T-cell (primary cell): ENCODE results near the gene AKAP8L. TPM values are rescaled to one million over a fixed set of nuclear protein-coding genes. Genes with fewer than 3 reads are reported as not detected.

ENCODE experiments used
- ATAC-seq, 4 experiments: fragments of 200-7000 bp in 3 of 4; fragments of 150-1000 bp in 1 of 4; cut with Tn5 transposase; replicated peaks in 1 of 4; 1 replicate in 3 of 4; 2 replicates in 1 of 4; pipeline ENCODE4 v1.10.0; 2021; ENCODE audit warnings: moderate library complexity in 3 of 4, mild to moderate bottlenecking in 2 of 4, moderate number of reproducible peaks in 1 of 4
- CTCF ChIA-PET, 2 donors: fragments of 300-600 bp; sonication (Branson Sonifier 250); formaldehyde crosslinking; loops; one replicate each; lab custom pipeline; 2022; ENCODE audit warnings: antibody characterized with exemption in 2 of 2; lab: Charles Lee
- POLR2A ChIA-PET, 2 donors: fragments of 300-600 bp; sonication (Branson Sonifier 250); formaldehyde crosslinking; loops; one replicate each; lab custom pipeline; 2022; ENCODE audit warnings: antibody characterized with exemption in 2 of 2; lab: Charles Lee
- DNase-seq, 35 experiments: peaks; one replicate each; pipeline versions ENCODE4 v3.0.0 to v3.0.0-alpha.2; 2013 to 2023
- H3K27ac ChIP-seq: one replicate; pipeline ENCODE4 v1.5.1; 2013; ENCODE audit warnings: low read length
- H3K27me3 ChIP-seq, 2 experiments: replicated peaks in 1 of 2; 1 replicate in 1 of 2; 2 replicates in 1 of 2; pipeline versions ENCODE4 v1.6.1 to v1.7.0; 2013; ENCODE audit warnings: low read length in 1 of 2, mixed read lengths in 1 of 2; ENCODE audit not compliant: control insufficient read depth in 2 of 2, insufficient read depth in 2 of 2; ENCODE audit errors: extremely low read depth in 1 of 2
- H3K36me3 ChIP-seq, 2 donors: 1 replicate in 1 of 2; 2 replicates in 1 of 2; pipeline versions ENCODE4 v1.6.1 to v1.7.0; 2013; ENCODE audit warnings: low read length in 1 of 2; ENCODE audit not compliant: control insufficient read depth in 2 of 2, insufficient read depth in 1 of 2; ENCODE audit errors: extremely low read depth in 1 of 2
- H3K4me1 ChIP-seq, 2 experiments: 1 replicate in 1 of 2; 2 replicates in 1 of 2; pipeline versions ENCODE4 v1.6.1 to v1.7.0; 2013; ENCODE audit warnings: low read length in 2 of 2, mixed read lengths in 1 of 2; ENCODE audit not compliant: insufficient read depth in 2 of 2, control insufficient read depth in 1 of 2; ENCODE audit errors: extremely low read depth in 1 of 2
- H3K4me3 ChIP-seq, 2 donors: 1 replicate in 1 of 2; 2 replicates in 1 of 2; pipeline versions ENCODE4 v1.5.1 to v1.7.0; 2013; ENCODE audit warnings: mild to moderate bottlenecking in 2 of 2, low read length in 1 of 2, moderate library complexity in 1 of 2; ENCODE audit not compliant: control insufficient read depth in 1 of 2; ENCODE audit errors: extremely low read depth in 1 of 2
- H3K9me3 ChIP-seq: 2 replicates; pipeline ENCODE4 v1.7.0; 2013
- H3K27ac Mint-ChIP-seq, 2 donors: one replicate each; pipeline ENCODE4 v1.8.0; 2020 to 2021; ENCODE audit warnings: mild to moderate bottlenecking in 2 of 2, mixed read lengths in 2 of 2
- H3K27me3 Mint-ChIP-seq, 2 donors: one replicate each; pipeline ENCODE4 v1.8.0; 2021 to 2022; ENCODE audit warnings: mixed read lengths in 2 of 2
- H3K36me3 Mint-ChIP-seq: one replicate; pipeline ENCODE4 v1.8.0; 2021; ENCODE audit warnings: mixed read lengths
- H3K4me1 Mint-ChIP-seq, 3 donors: one replicate each; pipeline ENCODE4 v1.8.0; 2020 to 2022; ENCODE audit warnings: mixed read lengths in 3 of 3, mild to moderate bottlenecking in 1 of 3
- H3K4me3 Mint-ChIP-seq, 3 donors: one replicate each; pipeline ENCODE4 v1.8.0; 2020 to 2022; ENCODE audit warnings: mild to moderate bottlenecking in 3 of 3, mixed read lengths in 3 of 3, moderate library complexity in 3 of 3
- H3K9me3 Mint-ChIP-seq, 3 donors: one replicate each; pipeline ENCODE4 v1.8.0; 2020 to 2022; ENCODE audit warnings: mixed read lengths in 3 of 3
- WGBS: methylation state at CpG from one replicate; pipeline ENCODE4 v1.1.5; 2013; ENCODE audit warnings: missing lambda C conversion rate; ENCODE audit not compliant: insufficient coverage; 5-methylcytosine and 5-hydroxymethylcytosine counted together
- total RNA-seq, 35 experiments: library from RNA in 6 of 35; stranded (reverse) in 6 of 35; fragments of 120-200 nt in 1 of 35; gene quantifications; one replicate each; pipeline versions ENCODE4 v1.2.1 to v1.2.4 and lab custom pipeline; 2013 to 2026

Gene AKAP8L
- total RNA-seq, 5 donors from 2014 or later (not counting 1 experiment from before 2014, with no cell fraction given), result 134 to 198 (median 184) TPM

DNA sequence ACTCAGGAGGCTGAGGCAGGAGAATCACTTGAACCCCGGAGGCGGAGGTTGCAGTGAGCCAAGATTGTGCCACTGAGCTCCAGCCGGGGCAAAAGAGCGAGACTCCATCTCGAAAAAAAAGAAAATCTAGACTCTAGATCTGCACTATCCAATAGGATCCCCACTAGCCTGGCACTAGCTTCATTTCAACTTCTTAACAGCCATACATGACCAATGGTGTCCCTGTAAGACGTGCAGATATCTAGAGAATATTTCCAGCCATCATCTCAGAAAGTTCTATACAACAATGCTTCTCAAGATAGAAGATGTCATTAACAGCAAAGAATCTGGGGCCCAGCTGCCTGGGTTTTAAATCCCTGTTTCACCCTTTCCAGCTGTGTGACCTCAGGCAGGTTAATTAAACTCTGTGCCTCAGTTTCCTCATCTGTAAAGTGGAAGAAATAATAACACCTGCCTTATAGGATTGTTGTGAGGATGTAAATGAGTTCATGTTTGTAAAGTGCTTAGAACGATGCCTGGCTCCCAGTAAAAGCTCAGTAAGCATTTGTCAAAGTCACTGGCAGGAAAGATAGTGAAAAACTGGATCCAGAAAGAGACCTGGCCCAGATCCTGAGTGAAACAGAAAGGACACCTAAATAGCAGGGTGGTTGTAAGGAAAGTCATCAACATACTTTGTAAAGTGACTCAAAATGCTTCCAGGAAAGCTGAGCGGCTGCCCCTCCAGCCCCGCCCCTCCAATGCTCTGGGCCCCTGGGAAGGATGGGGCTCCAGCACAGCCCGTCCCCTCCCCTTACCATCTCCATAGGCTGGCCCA lies 17.4 kb upstream of the AKAP8L start:
- Mint-ChIP-seq H3K4me3 (no peak overlapping the region), H3K27ac (no peak overlapping the region), H3K9me3 (no peaks in the 10 kb centered on the region), H3K4me1 (peaks cover 17 to 18% (median 17%) of the 10 kb centered on the region in 3 donors), H3K36me3 (no peaks in the 10 kb centered on the region), H3K27me3 (no peaks in the 10 kb centered on the region)
- ChIA-PET CTCF (interaction anchor here (0.6 to 0.7 kb wide), 2 partner anchors 34 to 102 kb away, joined by 3 read pairs; no protein-coding TSS in a partner anchor), POLR2A (no interaction called here)
- peaks cover 4 to 20% of the 10 kb centered on the region in 2 experiments for H3K4me1 ChIP-seq
- H3K4me3 ChIP-seq, result no peak overlapping the region
- ATAC-seq (no peak), DNase-seq (no peak)
- no peaks in the 10 kb centered on the region for H3K27me3 ChIP-seq
- no peaks in the 10 kb centered on the region for H3K9me3 ChIP-seq
- peaks cover 0 to 11% of the 10 kb centered on the region in 2 donors for H3K36me3 ChIP-seq
- H3K27ac ChIP-seq, result no peak overlapping the region
- WGBS, result 100% methylated on average over 3 of the region's 10 CpGs

DNA sequence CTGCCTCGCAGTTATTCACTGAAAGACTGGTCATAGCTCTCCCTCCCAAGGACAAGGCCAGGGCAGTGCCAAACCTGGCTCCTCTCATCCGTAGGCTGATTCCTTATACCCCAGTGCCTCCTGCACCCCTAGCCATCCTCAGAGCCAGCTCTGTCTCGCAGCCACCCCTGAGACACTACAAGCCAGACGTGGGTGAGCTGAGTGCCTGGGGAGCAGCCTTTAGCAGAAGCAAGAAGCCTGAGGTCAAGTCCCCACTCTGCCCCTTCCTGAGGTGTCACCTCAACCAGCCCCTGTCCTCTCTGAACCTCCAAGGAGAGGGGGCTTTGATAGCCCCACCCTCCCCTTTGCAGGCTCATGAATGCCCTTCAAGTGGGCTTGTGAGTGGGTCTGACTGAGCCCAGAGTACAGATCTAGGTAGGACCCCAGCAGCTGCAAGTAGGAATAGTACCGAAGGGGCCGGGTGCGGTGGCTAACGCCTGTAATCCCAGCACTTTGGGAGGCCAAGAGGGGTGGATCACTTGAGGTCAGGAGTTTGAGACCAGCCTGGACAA lies 14.8 kb upstream of the AKAP8L start:
- H3K27me3 Mint-ChIP-seq, result no peaks in the 10 kb centered on the region
- H3K36me3 ChIP-seq, result peaks cover 4 to 13% of the 10 kb centered on the region in 2 donors
- H3K4me1 ChIP-seq, result peaks cover 6 to 41% of the 10 kb centered on the region in 2 experiments
- ChIA-PET CTCF (interaction anchor here (0.8 to 1.2 kb wide), 2 partner anchors 14 to 15 kb away, joined by 3 to 12 read pairs; partner anchors contain the start of gene AKAP8L (in 1 of the 2)), POLR2A (interaction anchor here in 1 of 2 donors (0.6 kb wide), 1 partner anchor 21 kb away, joined by 3 read pairs; no protein-coding TSS in a partner anchor)
- no peaks in the 10 kb centered on the region for H3K27me3 ChIP-seq
- peaks cover 27 to 32% (median 29%) of the 10 kb centered on the region in 3 donors for H3K4me1 Mint-ChIP-seq
- peak overlapping the region in 1 of 2 donors; percentile 88 for H3K4me3 ChIP-seq
- WGBS, result 44% methylated on average over 1 of the region's 8 CpGs
- H3K27ac Mint-ChIP-seq, result peak overlapping the region; percentile 90 to 92
- no peaks in the 10 kb centered on the region for H3K9me3 ChIP-seq
- H3K4me3 Mint-ChIP-seq, result peak overlapping the region; percentile 91 to 95 (median 93)
- H3K36me3 Mint-ChIP-seq, result no peaks in the 10 kb centered on the region
- no peak overlapping the region for H3K27ac ChIP-seq
- ATAC-seq, result no peak
- H3K9me3 Mint-ChIP-seq, result no peaks in the 10 kb centered on the region
- no peak for DNase-seq

DNA sequence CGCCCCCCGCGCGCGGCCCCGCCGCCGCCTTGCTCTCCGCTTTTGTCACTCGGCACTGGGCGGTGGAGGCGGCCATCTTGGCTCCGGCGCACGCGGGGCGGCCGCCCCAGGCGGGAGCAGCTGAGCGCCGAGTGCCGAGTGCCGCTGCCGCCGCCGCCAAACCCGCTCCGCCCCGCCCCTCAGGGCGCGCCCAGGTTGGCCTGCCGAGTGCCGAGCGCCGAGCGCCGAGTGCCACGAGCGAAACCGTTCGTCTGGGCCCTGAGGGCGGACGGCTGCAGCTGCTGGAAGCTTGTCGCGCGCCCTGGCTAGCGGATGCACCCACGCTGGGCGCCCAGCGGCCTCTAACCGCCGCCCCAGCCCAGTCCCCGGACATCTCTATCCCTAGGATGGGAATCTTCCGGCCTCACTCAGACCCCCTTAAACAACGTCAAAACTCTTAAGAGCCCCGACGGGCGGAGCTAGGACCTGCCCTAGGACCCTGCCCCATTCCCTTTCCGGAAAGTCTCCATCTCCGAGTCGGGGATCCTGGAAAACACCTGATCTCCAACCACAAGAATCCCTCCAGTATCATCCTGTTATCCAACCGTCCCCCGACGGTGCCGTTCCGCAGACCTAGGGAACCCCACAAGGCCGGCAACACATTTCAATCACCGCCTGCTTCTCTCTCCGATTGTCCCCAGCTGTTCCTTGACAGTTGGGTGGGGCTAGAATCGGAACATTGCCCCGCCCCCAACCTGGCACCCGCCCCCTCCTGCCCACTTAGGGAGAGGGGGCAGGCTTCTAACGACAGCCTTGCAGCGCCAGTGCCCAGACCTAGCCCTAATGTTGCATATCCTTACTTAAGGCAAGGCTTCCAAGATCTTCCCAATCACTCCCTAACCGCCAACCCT lies 14.1 kb upstream of the AKAP8L start:
- no peaks in the 10 kb centered on the region for H3K9me3 Mint-ChIP-seq
- peak overlapping the region; percentile 90 to 92 for H3K27ac Mint-ChIP-seq
- peaks cover 27 to 32% (median 29%) of the 10 kb centered on the region in 3 donors for H3K4me1 Mint-ChIP-seq
- peak overlapping the region; percentile 91 to 95 (median 93) for H3K4me3 Mint-ChIP-seq
- H3K36me3 Mint-ChIP-seq, result no peaks in the 10 kb centered on the region
- ChIA-PET POLR2A (interaction anchor here (0.6 to 0.9 kb wide), 2 partner anchors 14 to 19 kb away, joined by 3 to 4 read pairs; partner anchors contain the start of gene AKAP8L (in 1 of the 2)), CTCF (interaction anchor here (0.6 to 1.2 kb wide), 4 partner anchors 14 to 123 kb away, joined by 3 to 12 read pairs (median 4); partner anchors contain the start of gene AKAP8L (in 1 of the 2))
- peak; percentile 90 to 94 (median 93) for ATAC-seq
- under 1% methylated on average over 61 of the region's 75 CpGs for WGBS
- Histone ChIP-seq H3K27ac (peak overlapping the region; percentile 71), H3K27me3 (no peaks in the 10 kb centered on the region), H3K4me3 (peak overlapping the region; percentile 88 to 94), H3K9me3 (no peaks in the 10 kb centered on the region), H3K36me3 (peaks cover 5 to 16% of the 10 kb centered on the region in 2 donors), H3K4me1 (peaks cover 6 to 41% of the 10 kb centered on the region in 2 experiments)
- no peaks in the 10 kb centered on the region for H3K27me3 Mint-ChIP-seq
- peak; percentile 86 to 96 (median 91) for DNase-seq

DNA sequence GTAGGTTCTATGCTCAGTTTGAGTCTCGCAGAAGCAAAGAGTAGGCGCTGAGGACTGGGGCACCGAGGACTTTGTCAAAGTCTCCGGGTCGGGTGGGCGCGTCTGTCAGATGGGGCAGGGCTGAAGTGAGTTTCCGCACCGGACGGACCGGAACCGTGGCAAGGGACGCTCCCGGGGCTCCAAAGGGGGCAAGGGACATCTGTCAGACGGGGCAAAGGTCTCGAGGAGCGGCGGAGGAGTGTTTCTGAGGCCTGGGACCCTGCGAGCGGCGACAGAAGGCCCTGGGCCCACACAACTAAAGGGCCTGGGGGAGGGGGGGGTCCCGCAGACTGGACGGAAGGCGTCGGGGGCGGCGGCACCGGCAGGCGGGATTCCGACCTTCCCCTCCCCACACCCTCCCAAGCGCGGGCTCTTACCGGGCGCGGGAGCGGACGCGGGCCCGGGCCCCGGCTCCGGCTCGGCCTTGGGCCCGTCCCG lies 13.3 kb upstream of the AKAP8L start:
- Mint-ChIP-seq H3K27ac (peak overlapping the region; percentile 89 to 92), H3K4me1 (peaks cover 27 to 34% (median 29%) of the 10 kb centered on the region in 3 donors)
- H3K4me3 ChIP-seq, result peak overlapping the region; percentile 65 to 68

DNA sequence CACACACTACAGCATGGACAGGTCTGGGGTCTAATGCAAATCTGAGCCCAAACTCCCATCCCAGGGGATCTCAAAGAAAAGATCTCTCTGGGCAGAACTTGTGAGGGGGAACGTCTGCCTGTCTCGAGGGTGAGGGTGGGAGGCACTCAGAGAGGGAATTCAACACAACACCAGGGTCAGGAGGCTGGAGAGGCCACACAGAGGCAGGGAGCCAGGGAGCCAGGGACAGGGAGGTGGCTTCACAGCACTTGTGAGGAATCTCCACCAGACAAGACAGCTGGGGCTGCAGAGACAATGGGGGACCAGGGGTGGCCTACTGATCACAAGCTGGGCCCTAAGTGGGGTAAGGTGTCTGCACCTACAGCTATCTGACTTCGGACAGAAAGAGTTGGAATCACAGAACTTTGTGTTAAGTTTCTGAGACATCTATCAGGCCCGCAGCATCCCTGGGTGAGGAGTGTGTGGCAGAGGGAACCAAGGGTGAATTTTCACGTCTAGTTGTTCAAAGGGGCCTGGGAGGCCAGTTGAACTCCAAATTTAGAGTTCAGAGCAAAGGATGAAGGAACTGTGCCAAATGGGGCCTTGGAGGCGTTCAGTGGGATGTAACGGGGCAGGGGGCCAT lies 12.7 kb upstream of the AKAP8L start:
- Mint-ChIP-seq H3K27ac (peak overlapping the region; percentile 89 to 92), H3K4me3 (peak overlapping the region; percentile 93 to 96 (median 95)), H3K9me3 (no peaks in the 10 kb centered on the region), H3K27me3 (no peaks in the 10 kb centered on the region), H3K36me3 (peaks cover 6% of the 10 kb centered on the region), H3K4me1 (peaks cover 27 to 34% (median 31%) of the 10 kb centered on the region in 3 donors)
- Histone ChIP-seq H3K4me1 (peaks cover 6 to 41% of the 10 kb centered on the region in 2 experiments), H3K27me3 (no peaks in the 10 kb centered on the region), H3K4me3 (peak overlapping the region; percentile 65 to 68), H3K36me3 (peaks cover 12 to 30% of the 10 kb centered on the region in 2 donors), H3K27ac (no peak overlapping the region), H3K9me3 (no peaks in the 10 kb centered on the region)
- ChIA-PET POLR2A (no interaction called here), CTCF (interaction anchor here in 1 of 2 donors (3.6 kb wide), 1 partner anchor 12 kb away, joined by 15 read pairs; the partner anchor contains the start of gene AKAP8L)
- WGBS, result 34% methylated on average over 6 of the region's 7 CpGs
- DNase-seq (no peak), ATAC-seq (no peak)

More for the DNA sequence above, 13.3 kb upstream of the AKAP8L start:
- POLR2A ChIA-PET, result interaction anchor here in 1 of 2 donors (0.9 kb wide), 1 partner anchor 13 kb away, joined by 4 read pairs; the partner anchor contains the start of gene AKAP8L
- under 1% methylated on average over 18 of the region's 44 CpGs for WGBS
- peak overlapping the region; percentile 30 for H3K27ac ChIP-seq
- peaks cover 4% of the 10 kb centered on the region for H3K36me3 Mint-ChIP-seq
- no peaks in the 10 kb centered on the region for H3K9me3 Mint-ChIP-seq
- no peaks in the 10 kb centered on the region for H3K27me3 ChIP-seq
- no peaks in the 10 kb centered on the region for H3K27me3 Mint-ChIP-seq
- peaks cover 9 to 25% of the 10 kb centered on the region in 2 donors for H3K36me3 ChIP-seq
- ATAC-seq, result no peak
- CTCF ChIA-PET, result interaction anchor here in 1 of 2 donors (0.6 to 3.6 kb wide), 4 partner anchors 13 to 123 kb away, joined by 3 to 15 read pairs (median 8); partner anchors contain the start of gene AKAP8L
- H3K4me3 Mint-ChIP-seq, result peak overlapping the region; percentile 93 to 96 (median 95)
- no peaks in the 10 kb centered on the region for H3K9me3 ChIP-seq
- no peak for DNase-seq
- H3K4me1 ChIP-seq, result peaks cover 6 to 41% of the 10 kb centered on the region in 2 experiments
